ENCODE measurements around the gene CHN1.

CHN1 gene

GRCh38 chr2:174836377-174836994 is 168.7 kb downstream of the CHN1 start:
- DNase-seq = no peak
- H3K4me3 Mint-ChIP-seq = peak overlapping the region; percentile 49

DNA sequence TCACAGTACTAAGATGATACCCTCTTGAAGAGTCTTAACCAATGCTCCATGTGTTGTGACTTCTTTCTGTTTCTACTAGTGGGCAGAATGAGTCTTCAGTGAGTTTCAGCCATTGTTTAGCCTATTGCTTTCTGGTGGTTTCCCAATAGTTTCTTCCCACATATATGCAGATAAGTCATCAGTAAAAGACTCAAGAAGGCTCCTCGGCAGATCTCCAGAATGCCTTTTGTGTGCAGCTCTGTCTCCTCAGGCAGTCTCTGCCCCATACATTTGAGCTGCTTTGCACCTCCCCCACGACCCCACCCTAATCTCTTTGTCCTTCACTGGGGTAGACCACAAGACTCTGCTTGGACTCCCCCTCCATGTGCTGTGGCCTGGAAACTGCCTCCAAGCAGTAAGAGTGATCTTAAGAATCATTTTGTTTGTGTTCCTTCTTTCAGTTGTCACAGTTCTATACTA is 169.4 kb downstream of the CHN1 start:
- Mint-ChIP-seq H3K27me3 (no peaks in the 10 kb centered on the region), H3K4me1 (ENCODE audit: low read depth) (peaks cover 51% of the 10 kb centered on the region), H3K4me3 (peak overlapping the region; percentile 49), H3K9me3 (peaks cover 18% of the 10 kb centered on the region), H3K27ac (peak overlapping the region; percentile 88), H3K36me3 (ENCODE audit: low read depth) (peaks cover 6% of the 10 kb centered on the region)
- DNase-seq = peak; percentile 59

More at GRCh38 chr2:174836377-174836994, 168.7 kb downstream of the CHN1 start:
- Mint-ChIP-seq H3K27ac (peak overlapping the region; percentile 88), H3K27me3 (no peaks in the 10 kb centered on the region), H3K36me3 (ENCODE audit: low read depth) (peaks cover 6% of the 10 kb centered on the region), H3K9me3 (peaks cover 18% of the 10 kb centered on the region), H3K4me1 (ENCODE audit: low read depth) (peaks cover 47% of the 10 kb centered on the region)

- Mint-ChIP-seq H3K4me3 (no peak overlapping the region), H3K27ac (peak overlapping the region; percentile 53), H3K27me3 (no peaks in the 10 kb centered on the region), H3K4me1 (ENCODE audit: low read depth) (peaks cover 56% of the 10 kb centered on the region), H3K9me3 (peaks cover 18% of the 10 kb centered on the region), H3K36me3 (ENCODE audit: low read depth) (peaks cover 6% of the 10 kb centered on the region)
- DNase-seq = no peak
These were observed 171.4 kb downstream of the CHN1 start for GRCh38 chr2:174833737-174834136.

DNA sequence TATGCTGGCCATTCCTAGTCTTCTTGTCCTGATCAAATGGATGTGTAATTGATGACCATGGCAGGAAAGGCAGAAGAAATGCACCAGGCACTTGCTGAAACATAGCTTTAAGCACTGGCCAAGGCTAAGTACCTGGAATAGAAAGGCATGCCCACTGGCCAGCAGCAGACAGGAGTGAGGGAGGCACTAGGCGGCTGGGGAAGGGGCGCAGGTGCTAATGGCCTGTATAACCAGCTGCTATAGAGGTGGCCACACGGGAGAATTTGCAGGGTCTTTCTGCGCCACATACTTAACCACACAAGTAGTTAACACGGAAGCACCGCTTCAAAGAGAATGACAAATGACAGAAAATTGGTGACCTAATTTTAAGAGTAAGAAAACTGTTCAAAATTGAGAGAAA is 174.6 kb downstream of the CHN1 start:
- H3K4me1 Mint-ChIP-seq (ENCODE audit: low read depth) = peaks cover 41% of the 10 kb centered on the region

GRCh38 chr2:174829550-174829949 is 175.6 kb downstream of the CHN1 start:
- H3K9me3 Mint-ChIP-seq = peaks cover 14% of the 10 kb centered on the region
- peaks cover 33% of the 10 kb centered on the region for H3K4me1 Mint-ChIP-seq (ENCODE audit: low read depth)
- no peaks in the 10 kb centered on the region for H3K27me3 Mint-ChIP-seq
- DNase-seq = no peak
- H3K27ac Mint-ChIP-seq = no peak overlapping the region
- no peak overlapping the region for H3K4me3 Mint-ChIP-seq
- peaks cover 4% of the 10 kb centered on the region for H3K36me3 Mint-ChIP-seq (ENCODE audit: low read depth)

More for the DNA sequence above, 174.6 kb downstream of the CHN1 start:
- no peaks in the 10 kb centered on the region for H3K27me3 Mint-ChIP-seq
- H3K9me3 Mint-ChIP-seq = peaks cover 17% of the 10 kb centered on the region
- DNase-seq = no peak
- no peak overlapping the region for H3K4me3 Mint-ChIP-seq
- peaks cover 6% of the 10 kb centered on the region for H3K36me3 Mint-ChIP-seq (ENCODE audit: low read depth)
- no peak overlapping the region for H3K27ac Mint-ChIP-seq

DNA sequence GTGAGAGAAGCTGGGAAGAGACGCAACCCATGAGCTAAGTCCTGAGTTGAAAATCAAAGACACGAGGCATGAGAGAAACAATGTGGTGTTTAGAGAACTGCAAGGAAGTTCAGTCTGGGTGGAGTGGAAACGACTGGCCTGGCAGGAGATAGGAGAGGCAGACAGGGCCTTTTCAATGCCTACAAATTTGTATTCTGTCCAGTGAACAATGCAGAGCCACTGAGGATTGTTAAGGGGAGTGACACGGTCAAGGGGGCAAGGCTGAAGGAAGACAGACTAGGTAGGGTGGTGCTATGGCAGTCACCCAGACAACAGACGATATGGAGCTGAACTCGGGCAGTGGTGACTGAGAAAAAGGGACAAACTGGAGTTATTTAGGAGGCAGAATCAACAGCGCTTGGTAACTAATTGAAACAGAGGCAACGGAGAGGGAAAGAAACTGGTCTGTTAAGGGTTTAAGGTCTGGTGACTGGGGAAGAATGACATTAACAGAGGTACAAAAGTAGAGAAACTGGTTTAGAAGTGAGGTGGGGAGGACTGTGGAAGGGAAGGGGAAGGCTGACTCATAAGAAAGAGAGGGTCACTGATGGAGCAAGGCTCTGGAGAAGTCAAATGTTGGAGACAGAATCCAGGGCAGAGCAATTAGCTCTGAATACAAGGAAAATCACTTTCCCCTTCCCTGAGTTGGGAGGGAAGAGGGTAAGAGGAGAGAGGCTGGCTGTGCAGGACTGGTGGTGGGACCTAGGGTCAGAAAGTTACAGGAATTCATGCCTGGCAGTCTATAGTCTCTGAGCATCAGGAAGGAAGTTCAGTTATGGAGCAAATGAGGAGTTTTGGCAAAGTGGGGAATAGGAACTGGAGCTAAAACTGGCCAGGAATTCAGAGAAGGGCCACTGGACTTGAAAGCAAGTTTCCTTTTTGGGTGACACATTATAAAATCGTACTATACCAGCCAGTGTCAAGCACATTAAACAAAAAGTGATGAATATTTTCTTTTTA is 177.5 kb downstream of the CHN1 start:
- Mint-ChIP-seq H3K36me3 (ENCODE audit: low read depth) (no peaks in the 10 kb centered on the region), H3K9me3 (no peaks in the 10 kb centered on the region), H3K4me1 (ENCODE audit: low read depth) (peaks cover 19% of the 10 kb centered on the region), H3K4me3 (no peak overlapping the region), H3K27me3 (no peaks in the 10 kb centered on the region), H3K27ac (no peak overlapping the region)
- no peak for DNase-seq

DNA sequence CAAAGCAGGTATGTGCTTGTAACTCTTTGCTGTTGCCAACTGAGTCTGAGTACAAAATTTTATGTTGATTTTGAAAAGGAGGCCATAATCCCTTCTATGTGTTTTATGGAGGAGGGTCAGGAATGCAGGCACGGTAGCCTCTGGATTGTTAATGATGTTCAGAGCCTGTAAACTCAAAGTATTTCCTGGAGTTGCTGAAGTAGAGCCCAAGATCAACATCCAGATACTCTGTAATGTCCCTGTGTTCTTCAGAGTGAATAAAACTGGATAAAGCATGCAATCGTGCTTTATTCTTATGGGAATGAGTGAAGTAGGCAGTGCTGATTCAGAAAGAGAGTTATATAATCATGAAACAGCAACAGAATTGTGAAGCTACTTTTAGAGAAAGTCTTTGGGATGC is 179.1 kb downstream of the CHN1 start:
- no peak overlapping the region for H3K4me3 Mint-ChIP-seq
- no peak for DNase-seq

DNA sequence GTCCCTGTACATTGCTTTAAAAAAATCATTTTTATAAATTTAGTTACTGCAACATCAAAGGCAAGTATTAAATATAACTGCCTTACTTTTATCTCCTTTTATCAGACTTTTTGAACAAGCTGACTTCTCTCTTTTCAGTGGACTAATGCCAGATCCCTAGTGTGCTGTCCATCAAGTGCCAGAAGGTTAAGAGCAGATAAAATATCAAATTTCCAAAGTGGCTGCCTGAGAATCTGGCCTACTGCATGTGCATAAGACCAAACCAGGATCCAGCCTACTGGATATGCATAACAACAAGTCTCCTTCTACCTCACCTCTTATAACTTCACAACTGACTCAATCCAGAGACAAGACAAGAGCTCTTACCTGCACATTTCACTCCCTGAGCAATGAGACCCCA is 181.1 kb downstream of the CHN1 start:
- Mint-ChIP-seq H3K9me3 (no peaks in the 10 kb centered on the region), H3K27ac (no peak overlapping the region), H3K4me1 (ENCODE audit: low read depth) (no peaks in the 10 kb centered on the region), H3K4me3 (no peak overlapping the region), H3K27me3 (no peaks in the 10 kb centered on the region), H3K36me3 (ENCODE audit: low read depth) (no peaks in the 10 kb centered on the region)
- no peak for DNase-seq

More for the DNA sequence above, 179.1 kb downstream of the CHN1 start:
- Mint-ChIP-seq H3K36me3 (ENCODE audit: low read depth) (no peaks in the 10 kb centered on the region), H3K9me3 (no peaks in the 10 kb centered on the region), H3K27me3 (no peaks in the 10 kb centered on the region), H3K4me1 (ENCODE audit: low read depth) (peaks cover 6% of the 10 kb centered on the region), H3K27ac (no peak overlapping the region)

GRCh38 chr2:174821628-174822027 is 183.6 kb downstream of the CHN1 start:
- no peak overlapping the region for H3K4me3 Mint-ChIP-seq
- H3K27ac Mint-ChIP-seq = no peak overlapping the region
- H3K4me1 Mint-ChIP-seq (ENCODE audit: low read depth) = no peaks in the 10 kb centered on the region
- H3K9me3 Mint-ChIP-seq = no peaks in the 10 kb centered on the region
- no peaks in the 10 kb centered on the region for H3K36me3 Mint-ChIP-seq (ENCODE audit: low read depth)
- H3K27me3 Mint-ChIP-seq = no peaks in the 10 kb centered on the region
- DNase-seq = no peak

DNA sequence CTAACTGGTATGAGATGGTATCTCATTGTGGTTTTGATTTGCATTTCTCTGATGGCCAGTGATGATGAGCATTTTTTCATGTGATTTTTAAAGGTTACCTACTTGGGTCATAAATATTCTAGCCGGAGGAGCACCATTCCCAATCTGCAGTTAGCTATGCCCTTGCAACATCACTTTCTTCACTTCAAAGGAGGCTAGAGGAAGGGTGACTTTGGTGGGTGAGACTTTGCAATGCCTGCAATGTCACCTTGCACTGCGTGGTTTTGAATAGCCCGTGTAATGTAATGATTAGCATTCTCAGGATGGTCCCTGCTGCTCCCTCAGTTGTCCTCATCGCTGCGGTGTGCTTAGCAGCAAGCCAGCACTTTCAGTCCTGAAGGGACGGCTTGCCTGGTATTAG is 184.8 kb downstream of the CHN1 start:
- DNase-seq = no peak
- no peaks in the 10 kb centered on the region for H3K27me3 Mint-ChIP-seq
- no peaks in the 10 kb centered on the region for H3K4me1 Mint-ChIP-seq (ENCODE audit: low read depth)
- H3K4me3 Mint-ChIP-seq = no peak overlapping the region
- no peaks in the 10 kb centered on the region for H3K9me3 Mint-ChIP-seq
- H3K27ac Mint-ChIP-seq = no peak overlapping the region
- H3K36me3 Mint-ChIP-seq (ENCODE audit: low read depth) = no peaks in the 10 kb centered on the region

DNA sequence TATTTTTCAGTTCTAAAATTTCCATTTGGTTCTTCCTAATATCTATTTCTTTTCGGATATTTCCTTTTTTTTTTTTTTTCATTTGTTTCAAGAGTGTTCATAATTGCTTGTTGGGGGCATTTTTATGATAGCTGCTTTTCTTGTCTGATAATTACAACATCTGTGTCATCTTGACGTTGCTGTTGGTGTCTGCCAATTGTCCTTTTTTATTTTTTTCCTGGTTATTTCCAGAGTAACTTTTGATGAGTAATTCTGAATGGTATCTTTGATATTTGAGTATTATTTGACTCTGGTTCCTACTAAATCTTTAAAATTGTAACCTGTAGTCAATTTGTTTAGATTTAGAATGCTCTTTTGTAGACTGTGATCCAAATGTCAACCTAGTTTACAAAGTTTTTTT is 189.7 kb downstream of the CHN1 start:
- Mint-ChIP-seq H3K27ac (no peak overlapping the region), H3K27me3 (no peaks in the 10 kb centered on the region), H3K9me3 (no peaks in the 10 kb centered on the region), H3K4me3 (no peak overlapping the region), H3K4me1 (ENCODE audit: low read depth) (no peaks in the 10 kb centered on the region), H3K36me3 (ENCODE audit: low read depth) (no peaks in the 10 kb centered on the region)
- no peak for DNase-seq

GRCh38 chr2:174812037-174812436 is 193.1 kb downstream of the CHN1 start:
- Mint-ChIP-seq H3K4me1 (ENCODE audit: low read depth) (no peaks in the 10 kb centered on the region), H3K9me3 (no peaks in the 10 kb centered on the region), H3K4me3 (no peak overlapping the region), H3K27ac (no peak overlapping the region), H3K36me3 (ENCODE audit: low read depth) (no peaks in the 10 kb centered on the region), H3K27me3 (no peaks in the 10 kb centered on the region)
- no peak for DNase-seq

DNA sequence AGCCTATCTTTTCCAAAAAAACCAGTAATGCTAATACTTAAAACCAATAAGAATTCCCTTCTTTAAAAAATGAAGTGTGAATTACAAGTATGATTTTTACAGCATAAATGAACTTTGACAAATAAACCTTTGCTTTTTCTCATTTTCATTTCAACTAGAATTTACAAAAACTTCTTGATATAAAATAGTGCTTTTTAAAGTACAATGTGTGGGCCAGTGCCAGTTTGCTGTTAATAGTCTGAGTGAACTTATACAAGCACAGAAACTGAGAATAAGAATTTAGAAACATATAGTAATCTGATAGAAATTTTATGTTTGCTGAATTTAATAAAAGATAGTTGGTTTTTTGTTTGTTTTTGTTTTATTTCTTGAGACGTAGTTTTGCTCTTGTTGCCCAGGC is 197.2 kb downstream of the CHN1 start:
- no peaks in the 10 kb centered on the region for H3K27me3 Mint-ChIP-seq
- DNase-seq = no peak
- H3K27ac Mint-ChIP-seq = no peak overlapping the region
- no peaks in the 10 kb centered on the region for H3K36me3 Mint-ChIP-seq (ENCODE audit: low read depth)
- H3K9me3 Mint-ChIP-seq = no peaks in the 10 kb centered on the region
- H3K4me1 Mint-ChIP-seq (ENCODE audit: low read depth) = no peaks in the 10 kb centered on the region
- no peak overlapping the region for H3K4me3 Mint-ChIP-seq

- DNase-seq = no peak
- Mint-ChIP-seq H3K9me3 (no peaks in the 10 kb centered on the region), H3K4me3 (no peak overlapping the region), H3K36me3 (ENCODE audit: low read depth) (no peaks in the 10 kb centered on the region), H3K27me3 (no peaks in the 10 kb centered on the region), H3K4me1 (ENCODE audit: low read depth) (no peaks in the 10 kb centered on the region), H3K27ac (no peak overlapping the region)
These were observed 199.4 kb downstream of the CHN1 start for GRCh38 chr2:174805803-174806202.

GRCh38 chr2:174802459-174802858 is 202.7 kb downstream of the CHN1 start:
- Mint-ChIP-seq H3K9me3 (no peaks in the 10 kb centered on the region), H3K36me3 (ENCODE audit: low read depth) (no peaks in the 10 kb centered on the region), H3K4me3 (no peak overlapping the region), H3K27me3 (no peaks in the 10 kb centered on the region), H3K27ac (no peak overlapping the region), H3K4me1 (ENCODE audit: low read depth) (peaks cover 1% of the 10 kb centered on the region)
- no peak for DNase-seq

Data from activated T-cell treated with anti-CD3 and anti-CD28 coated beads, Interleukin-2, amount 50 U/mL, for 24 hours (primary cell).